ENCODE data around the gene LRRC38.
"Not testable (repeated sequence)": the region's sequence is repeated elsewhere in the genome, so short reads cannot be mapped to it uniquely, and the experiment has no call there.

The LRRC38 gene

DNA sequence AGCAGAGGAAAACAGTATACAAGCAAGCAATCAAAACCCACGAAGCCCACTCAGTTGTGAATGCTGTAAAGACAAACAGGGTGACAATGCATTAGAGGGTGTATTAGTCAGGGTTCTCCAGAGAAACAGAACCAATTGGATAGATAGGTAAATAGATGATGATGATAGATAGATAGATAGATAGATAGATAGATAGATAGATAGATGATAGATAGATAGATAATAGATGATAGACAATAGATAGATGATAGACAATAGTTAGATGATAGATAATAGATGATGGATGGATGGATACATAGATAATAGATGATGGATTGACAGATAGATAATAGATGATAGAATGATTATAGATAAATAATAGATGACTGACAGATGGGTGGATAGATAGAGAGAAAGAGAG lies 48.3 kb downstream of the LRRC38 start:
- TF ChIP-seq POLR2A (IDR thresholded peaks at IDR 0.05; ENCODE audit: low read length): no peak
- TF ChIP-seq GATA1 (IDR thresholded peaks at IDR 0.05; ENCODE audit: low read depth, low read length): no peak
- DNase-seq: no peak

DNA sequence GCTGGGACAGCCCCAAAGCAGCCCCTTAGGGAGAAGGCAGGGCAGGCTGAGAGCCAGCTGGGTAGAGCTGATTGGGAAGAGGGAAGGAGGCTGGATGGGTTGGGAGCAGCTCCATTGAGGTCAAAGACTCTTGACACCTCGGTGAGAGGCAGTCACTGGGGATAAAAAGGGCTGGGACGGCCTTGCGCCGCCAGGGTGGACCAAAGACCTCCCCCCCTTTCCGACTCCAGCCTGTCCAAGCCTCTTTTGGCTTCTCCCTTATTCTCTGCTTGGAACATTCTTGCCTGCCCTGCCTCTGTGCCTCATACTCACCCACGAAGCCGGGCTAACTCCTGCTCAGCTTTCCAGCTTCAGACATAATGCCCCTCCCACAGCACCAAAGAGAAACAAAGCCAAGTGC lies 51.1 kb downstream of the LRRC38 start:
- TF ChIP-seq POLR2A (IDR thresholded peaks at IDR 0.05; ENCODE audit: low read length): no peak
- no peak for TF ChIP-seq GATA1 (IDR thresholded peaks at IDR 0.05; ENCODE audit: low read depth, low read length)
- no peak for DNase-seq

DNA sequence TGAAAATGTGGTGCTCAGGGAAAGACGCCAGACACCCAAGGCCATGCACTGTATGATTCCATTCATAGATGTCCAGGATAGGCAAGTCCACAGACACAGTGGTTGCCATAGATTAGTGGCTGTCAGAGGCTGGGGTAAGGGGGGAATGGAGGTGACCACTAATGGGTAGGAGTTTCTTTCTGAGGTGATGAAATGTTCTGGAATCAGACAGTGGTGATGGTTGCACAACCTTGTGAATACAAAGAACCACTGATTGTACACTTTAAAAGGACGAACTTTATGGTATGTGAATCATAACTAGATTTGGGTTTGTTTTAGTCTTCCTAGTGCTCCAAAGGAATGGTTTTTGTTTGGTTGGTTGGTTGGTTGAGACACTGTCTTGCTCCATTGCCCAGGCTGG lies 51.8 kb downstream of the LRRC38 start:
- no peak for DNase-seq

DNA sequence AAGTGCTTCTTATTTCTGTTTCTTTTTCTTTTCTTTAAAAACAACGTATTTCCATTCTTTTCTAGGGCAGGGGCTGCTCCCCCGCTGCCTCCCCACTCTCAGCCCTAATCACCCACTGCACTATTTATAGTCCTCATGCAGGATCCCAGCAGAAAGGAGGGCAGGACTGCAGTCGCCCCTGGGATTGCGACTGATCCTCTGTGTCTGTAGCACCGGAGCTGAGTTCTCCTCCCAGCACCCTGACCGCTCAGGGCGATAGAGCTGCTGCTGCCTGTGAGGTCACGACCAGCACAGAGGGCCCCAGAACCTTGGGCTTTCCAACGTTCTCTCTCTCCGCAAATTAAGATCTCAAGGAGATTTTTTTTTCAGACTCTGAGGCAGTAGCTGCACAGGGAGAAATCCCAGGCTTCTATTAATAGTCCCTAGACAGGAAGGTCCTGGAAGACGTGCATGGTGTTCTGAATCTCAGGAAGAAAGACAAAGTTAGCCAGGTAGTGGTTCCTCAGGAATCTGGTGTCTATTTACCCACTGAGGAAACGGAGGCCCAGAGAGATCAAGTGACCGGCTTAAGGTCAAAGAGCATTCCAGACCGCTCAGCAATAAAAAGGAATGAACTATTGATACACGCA lies 56.8 kb downstream of the LRRC38 start:
- no peak for TF ChIP-seq GATA1 (IDR thresholded peaks at IDR 0.05; ENCODE audit: low read depth, low read length)
- DNase-seq: no peak

More for the DNA sequence above, 51.8 kb downstream of the LRRC38 start:
- no peak for TF ChIP-seq GATA1 (IDR thresholded peaks at IDR 0.05; ENCODE audit: low read depth, low read length)
- no peak for TF ChIP-seq POLR2A (IDR thresholded peaks at IDR 0.05; ENCODE audit: low read length)

DNA sequence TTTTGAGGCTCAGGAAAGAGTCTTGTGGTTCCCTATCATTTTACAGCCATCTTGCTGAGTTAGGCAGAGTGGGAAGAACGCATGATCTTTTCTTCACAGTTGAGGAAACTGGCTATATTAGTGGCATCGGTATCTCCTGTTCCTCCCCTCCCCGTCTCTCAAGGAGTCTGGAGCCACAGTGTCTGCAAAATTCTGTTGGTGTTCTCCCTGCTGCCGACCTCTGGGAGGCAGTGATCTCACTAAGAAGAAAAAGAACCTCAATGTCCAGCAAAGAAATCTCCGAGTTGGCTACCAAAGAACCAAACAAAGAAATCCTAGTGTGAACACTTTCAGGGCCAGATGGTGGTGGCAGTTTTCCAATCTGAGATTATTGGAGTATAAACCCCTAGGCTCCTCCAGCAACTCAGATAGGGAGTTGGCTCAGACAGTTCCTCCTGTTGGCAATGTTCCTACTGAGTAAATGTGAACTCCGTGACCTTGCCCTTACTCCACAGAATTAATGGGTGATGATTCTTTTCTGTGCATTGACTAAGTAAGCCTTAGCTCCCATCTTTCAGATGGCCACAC lies 62.3 kb downstream of the LRRC38 start:
- TF ChIP-seq GATA1 (IDR thresholded peaks at IDR 0.05; ENCODE audit: low read depth, low read length) (no peak), POLR2A (IDR thresholded peaks at IDR 0.05; ENCODE audit: low read length) (no peak)
- no peak for DNase-seq

DNA sequence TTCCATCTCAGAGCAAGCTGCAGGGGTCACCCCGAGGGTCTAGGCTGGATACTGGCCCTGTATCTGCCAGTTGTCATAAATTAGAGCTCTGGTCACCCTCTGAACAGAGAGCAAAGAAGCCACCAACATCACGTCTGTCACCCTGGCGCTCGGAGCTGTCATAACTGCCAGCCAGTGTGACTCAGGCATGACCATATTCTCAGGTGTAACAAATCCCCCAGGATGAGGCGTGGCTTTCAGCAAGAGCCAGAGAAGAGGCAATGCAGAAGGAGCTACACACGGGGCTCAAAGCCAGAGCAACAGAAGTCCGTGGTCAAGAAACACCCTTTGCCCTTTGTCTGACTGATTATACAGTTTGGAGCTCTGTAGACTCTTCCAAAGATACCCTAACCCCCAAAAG lies 63.6 kb downstream of the LRRC38 start:
- TF ChIP-seq POLR2A (IDR thresholded peaks at IDR 0.05; ENCODE audit: low read length): no peak
- TF ChIP-seq GATA1 (IDR thresholded peaks at IDR 0.05; ENCODE audit: low read depth, low read length): no peak
- no peak for DNase-seq

DNA sequence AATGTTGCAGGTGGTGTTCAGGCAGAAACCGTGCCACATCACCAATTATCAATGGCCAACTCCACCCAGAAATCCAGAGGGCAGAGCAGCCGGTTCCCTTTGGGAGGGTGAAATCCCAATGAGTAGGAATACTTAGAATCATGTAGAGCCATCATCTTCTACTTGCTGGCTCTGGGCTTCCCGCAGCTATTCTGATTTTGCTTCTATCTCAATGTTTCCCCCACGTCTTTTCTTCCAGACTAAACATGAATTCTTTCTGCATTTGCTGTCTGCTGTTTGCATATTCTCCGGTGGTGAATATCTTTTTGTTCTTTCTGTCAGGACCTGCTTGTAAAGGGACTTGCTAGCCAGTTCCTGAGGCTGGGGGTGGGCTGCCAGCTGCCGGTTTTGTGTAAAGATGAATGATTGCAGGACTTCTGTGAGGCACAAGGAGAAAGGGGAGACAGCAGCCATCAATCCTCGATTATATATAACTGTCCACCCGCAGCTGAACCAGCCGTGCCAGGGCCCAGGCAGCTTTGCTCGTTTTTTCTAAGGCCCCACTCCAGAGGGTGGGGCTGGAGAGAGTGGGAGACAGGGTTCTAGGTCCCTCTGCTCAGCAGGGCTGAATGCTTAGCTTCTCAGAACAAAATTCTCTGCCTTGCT lies 70.3 kb downstream of the LRRC38 start:
- no peak for DNase-seq
- TF ChIP-seq GATA1 (IDR thresholded peaks at IDR 0.05; ENCODE audit: low read depth, low read length) (no peak), POLR2A (IDR thresholded peaks at IDR 0.05; ENCODE audit: low read length) (no peak)

DNA sequence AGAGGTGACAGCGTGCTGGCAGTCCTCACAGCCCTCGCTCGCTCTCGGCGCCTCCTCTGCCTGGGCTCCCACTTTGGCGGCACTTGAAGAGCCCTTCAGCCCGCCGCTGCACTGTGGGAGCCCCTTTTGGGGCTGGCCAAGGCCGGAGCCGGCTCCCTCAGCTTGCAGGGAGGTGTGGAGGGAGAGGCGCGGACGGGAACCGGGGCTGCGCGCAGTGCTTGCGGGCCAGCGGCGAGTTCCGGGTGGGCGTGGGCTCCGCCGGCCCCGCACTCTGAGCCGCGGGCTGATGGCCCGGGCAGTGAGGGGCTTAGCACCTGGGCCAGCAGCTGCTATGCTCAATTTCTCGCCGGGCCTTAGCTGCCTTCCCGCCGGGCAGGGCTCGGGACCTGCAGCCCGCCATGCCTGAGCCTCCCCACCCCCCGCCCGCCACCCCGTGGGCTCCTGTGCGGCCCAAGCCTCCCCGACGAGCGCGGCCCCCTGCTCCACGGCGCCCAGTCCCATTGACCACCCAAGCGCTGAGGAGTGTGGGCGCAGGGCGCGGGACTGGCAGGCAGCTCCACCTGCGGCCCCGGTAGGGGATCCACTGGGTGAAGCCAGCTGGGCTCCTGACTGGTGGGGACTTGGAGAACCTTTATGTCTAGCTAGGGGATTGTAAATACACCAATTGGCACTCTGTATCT lies 74.6 kb downstream of the LRRC38 start:
- DNase-seq: not testable (repeated sequence)

DNA sequence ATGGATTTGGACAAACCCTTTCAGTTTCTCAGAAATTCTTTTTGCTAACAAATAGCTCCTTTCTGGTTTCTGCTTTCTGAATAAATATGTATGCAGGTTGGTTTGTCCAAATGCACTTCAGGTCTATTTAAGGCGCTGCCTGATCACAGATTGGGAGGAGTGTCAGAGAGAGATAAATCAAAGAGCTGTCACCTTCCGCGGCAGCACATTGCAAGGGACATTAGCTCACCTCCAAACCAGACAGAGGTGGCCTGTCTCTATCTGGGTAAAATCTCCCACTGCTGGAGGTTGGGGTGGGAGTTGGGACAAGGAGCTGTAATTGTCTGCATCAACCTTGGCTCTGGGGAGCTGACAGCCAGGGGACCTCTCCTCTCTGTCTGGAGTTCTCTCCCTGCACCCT lies 78.3 kb downstream of the LRRC38 start:
- DNase-seq: no peak
- TF ChIP-seq POLR2A (IDR thresholded peaks at IDR 0.05; ENCODE audit: low read length) (no peak), GATA1 (IDR thresholded peaks at IDR 0.05; ENCODE audit: low read depth, low read length) (no peak)

DNA sequence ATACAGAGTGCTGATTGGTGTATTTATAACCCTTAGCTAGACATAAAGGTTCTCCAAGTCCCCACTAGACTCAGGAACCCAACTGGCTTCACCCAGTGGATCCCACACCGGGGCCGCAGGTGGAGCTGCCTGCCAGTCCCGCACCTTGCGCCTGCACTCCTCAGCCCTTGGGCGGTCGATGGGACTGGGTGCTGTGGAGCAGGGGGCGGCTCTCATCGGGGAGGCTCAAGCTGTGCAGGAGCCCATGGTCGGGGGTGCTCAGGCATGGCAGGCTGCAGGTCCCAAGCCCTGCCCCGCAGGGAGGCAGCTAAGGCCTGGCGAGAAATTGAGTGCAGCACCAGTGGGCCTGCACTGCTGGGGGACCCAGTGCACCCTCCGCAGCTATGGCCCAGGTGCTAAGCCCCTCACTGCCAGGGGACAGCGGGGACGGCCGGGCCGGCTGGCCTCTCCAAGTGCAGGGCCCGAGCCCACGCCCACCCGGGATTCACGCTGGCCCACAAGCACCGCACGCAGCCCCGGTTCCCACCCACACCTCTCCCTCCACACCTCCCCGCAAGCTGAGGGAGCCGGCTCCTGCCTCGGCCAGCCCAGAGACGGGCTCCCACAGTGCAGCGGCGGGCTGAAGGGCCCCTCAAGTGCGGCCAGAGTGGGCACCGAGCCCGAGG lies 80.0 kb downstream of the LRRC38 start:
- DNase-seq: not testable (repeated sequence)

DNA sequence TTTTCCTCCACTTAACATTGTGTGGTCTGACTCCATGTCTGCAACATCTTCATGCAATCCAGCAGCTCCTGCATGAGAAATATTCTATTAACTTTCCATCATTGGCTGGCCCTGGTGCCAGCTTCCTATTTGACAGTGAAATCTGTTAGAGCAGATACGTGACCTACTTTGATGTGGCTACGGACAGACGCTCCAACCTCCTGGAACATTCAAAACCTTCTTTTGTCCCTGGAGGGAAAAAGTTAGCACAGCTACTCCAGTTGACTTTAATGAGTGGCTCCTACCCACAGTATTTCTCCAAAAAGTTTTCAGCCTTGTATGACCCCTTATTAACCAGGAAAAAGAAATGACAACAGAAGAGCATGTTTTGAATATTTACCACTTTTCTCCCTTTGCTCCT lies 81.6 kb downstream of the LRRC38 start:
- DNase-seq: no peak

DNA sequence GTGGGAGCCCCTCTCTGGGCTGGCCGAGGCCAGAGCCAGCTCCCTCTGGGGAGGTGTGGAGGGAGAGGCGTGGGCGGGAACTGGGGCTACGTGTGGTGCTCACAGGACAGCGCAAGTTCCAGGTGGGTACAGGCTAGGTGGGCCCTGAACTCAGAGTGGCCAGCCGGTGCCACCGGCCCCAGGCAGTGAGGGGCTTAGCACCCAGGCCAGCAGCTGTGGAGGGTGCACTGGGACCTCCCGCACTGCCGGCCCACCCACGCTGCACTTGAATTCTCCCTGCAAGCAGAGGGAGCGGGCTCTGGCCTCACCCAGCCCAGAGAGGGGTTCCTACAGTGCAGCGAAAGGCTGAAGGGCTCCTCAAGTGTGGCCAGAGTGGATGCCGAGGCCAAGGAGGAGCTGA lies 83.3 kb downstream of the LRRC38 start:
- TF ChIP-seq GATA1 (IDR thresholded peaks at IDR 0.05; ENCODE audit: low read depth, low read length) (no peak), POLR2A (IDR thresholded peaks at IDR 0.05; ENCODE audit: low read length) (no peak)
- no peak for DNase-seq

More for the DNA sequence above, 81.6 kb downstream of the LRRC38 start:
- no peak for TF ChIP-seq GATA1 (IDR thresholded peaks at IDR 0.05; ENCODE audit: low read depth, low read length)

Data from erythroblast (primary cell).